Large intestine (tissue), 3 donors: ENCODE measurements around the gene CEP20. TPM values are rescaled to one million over a fixed set of nuclear protein-coding genes. Genes with fewer than 3 reads are reported as not detected.

ENCODE experiments used
- DNase-seq, 2 donors: peaks; one replicate each; pipeline versions ENCODE4 v3.0.0 to v3.0.0-alpha.2; 2013
- H3K27ac ChIP-seq: one replicate; pipeline ENCODE4 v1.5.1; 2013; ENCODE audit warnings: low read length
- H3K27me3 ChIP-seq: 2 replicates; pipeline ENCODE4 v1.6.1; 2013; ENCODE audit warnings: low read length; ENCODE audit not compliant: control insufficient read depth, insufficient read depth
- H3K36me3 ChIP-seq: 2 replicates; pipeline ENCODE4 v1.6.1; 2013; ENCODE audit warnings: low read length; ENCODE audit not compliant: control insufficient read depth, insufficient read depth
- H3K4me1 ChIP-seq: one replicate; pipeline ENCODE4 v1.6.1; 2013; ENCODE audit warnings: low read length; ENCODE audit not compliant: control insufficient read depth, insufficient read depth
- H3K4me3 ChIP-seq: one replicate; pipeline ENCODE4 v1.5.1; 2013; ENCODE audit warnings: low read length
- H3K9me3 ChIP-seq: one replicate; pipeline ENCODE4 v1.6.1; 2013; ENCODE audit warnings: mild to moderate bottlenecking, low read depth, low read length, moderate library complexity; ENCODE audit not compliant: control insufficient read depth
- WGBS: methylation state at CpG from one replicate; pipeline ENCODE4 v1.1.5; 2013; ENCODE audit warnings: low lambda C conversion rate; ENCODE audit not compliant: insufficient coverage; 5-methylcytosine and 5-hydroxymethylcytosine counted together
- polyA plus RNA-seq: library from polyadenylated mRNA; unstranded; fragments of 120-200 nt; gene quantifications from one replicate; pipeline ENCODE4 v1.2.1, GENCODE V29; 2013

CEP20 gene
- polyA plus RNA-seq, 1 donor, result 26.7 TPM

DNA sequence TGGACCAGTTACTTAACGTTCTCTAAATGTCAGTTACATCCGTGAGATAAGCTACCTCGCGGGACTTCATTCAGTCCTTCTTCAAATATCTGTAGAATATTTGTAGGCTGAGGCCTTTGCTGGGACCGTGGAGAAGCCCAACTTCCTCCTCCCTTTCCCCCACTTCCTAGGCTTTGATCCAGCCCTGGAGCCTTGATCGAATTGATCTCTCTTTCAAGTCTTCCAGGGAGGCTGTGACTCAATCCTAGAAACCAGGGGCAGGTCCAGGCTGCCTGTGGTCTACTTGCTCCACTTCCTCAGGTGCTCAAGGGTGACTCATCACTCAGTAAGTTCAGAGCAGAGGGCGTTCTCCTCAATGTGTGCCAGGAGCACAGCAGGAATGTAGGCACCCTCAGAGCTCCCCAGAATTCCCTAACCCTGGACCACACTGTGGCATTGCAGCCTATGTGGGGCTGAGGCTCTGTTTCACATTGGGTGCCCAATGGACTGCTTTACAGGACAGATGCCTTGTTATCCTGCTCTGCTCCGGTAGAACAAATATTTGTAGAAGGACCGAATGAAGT, 11.2 kb upstream of the CEP20 start:
- WGBS, result no CpG with 5 or more reads among the region's 9 CpGs
- no peaks in the 10 kb centered on the region for H3K9me3 ChIP-seq
- no peaks in the 10 kb centered on the region for H3K27me3 ChIP-seq
- H3K36me3 ChIP-seq, result no peaks in the 10 kb centered on the region
- H3K27ac ChIP-seq, result no peak overlapping the region
- no peak overlapping the region for H3K4me3 ChIP-seq
- DNase-seq, result peak; percentile 15 to 30
- H3K4me1 ChIP-seq, result no peaks in the 10 kb centered on the region

DNA sequence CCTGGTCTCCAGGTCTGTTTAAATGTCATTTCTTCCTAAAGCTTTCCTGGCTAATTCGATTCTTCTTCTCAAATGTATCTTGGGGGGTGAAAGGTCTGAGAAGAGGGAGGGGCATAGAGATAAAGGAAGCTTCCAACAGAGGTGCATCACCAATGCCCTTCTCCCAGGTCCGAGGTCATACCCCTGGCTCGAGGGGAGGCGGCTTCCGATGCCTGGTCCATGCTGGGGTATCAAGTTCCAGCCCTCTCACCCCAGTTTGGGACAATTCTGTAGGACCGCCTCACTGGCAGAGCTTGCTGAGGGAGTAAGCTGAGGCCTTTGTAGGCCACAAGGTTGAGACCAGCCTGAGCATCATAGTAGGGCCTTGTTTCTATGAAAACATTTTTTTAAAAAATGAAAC, 10.3 kb upstream of the CEP20 start:
- H3K36me3 ChIP-seq, result no peaks in the 10 kb centered on the region
- H3K9me3 ChIP-seq, result no peaks in the 10 kb centered on the region
- no peak for DNase-seq
- no peak overlapping the region for H3K4me3 ChIP-seq
- no peak overlapping the region for H3K27ac ChIP-seq
- H3K4me1 ChIP-seq, result no peaks in the 10 kb centered on the region
- H3K27me3 ChIP-seq, result no peaks in the 10 kb centered on the region
- no CpG with 5 or more reads among the region's 6 CpGs for WGBS

DNA sequence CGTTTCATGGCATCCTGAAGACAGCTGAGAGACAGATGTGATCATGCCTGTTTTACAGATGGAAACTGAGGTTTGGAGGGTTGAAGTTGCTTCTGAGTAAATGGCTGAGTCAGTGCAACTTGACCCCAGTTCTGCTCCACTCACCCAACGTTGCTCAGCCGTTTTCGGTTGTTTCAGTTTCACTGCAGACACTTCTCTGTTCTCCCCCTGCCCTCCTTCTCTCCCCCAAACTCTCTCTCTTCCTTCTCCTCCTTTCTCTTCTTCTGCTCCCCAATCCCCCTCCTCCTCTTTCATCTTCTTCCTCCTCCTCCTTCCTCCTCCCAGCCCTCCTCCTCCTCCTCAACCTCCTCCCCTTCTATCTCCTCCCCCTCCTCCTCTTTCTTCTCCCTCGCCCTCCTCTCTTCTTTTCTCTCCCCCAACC, 9.4 kb upstream of the CEP20 start:
- WGBS, result 40% methylated on average over 1 of the region's 5 CpGs
- Histone ChIP-seq H3K4me3 (no peak overlapping the region), H3K36me3 (no peaks in the 10 kb centered on the region), H3K27me3 (no peaks in the 10 kb centered on the region), H3K4me1 (no peaks in the 10 kb centered on the region), H3K27ac (no peak overlapping the region), H3K9me3 (no peaks in the 10 kb centered on the region)
- DNase-seq, result no peak

- 100% methylated on average over 1 of the region's 8 CpGs for WGBS
- no peaks in the 10 kb centered on the region for H3K9me3 ChIP-seq
- no peak for DNase-seq
- no peak overlapping the region for H3K27ac ChIP-seq
- no peaks in the 10 kb centered on the region for H3K27me3 ChIP-seq
- H3K4me3 ChIP-seq, result no peak overlapping the region
- H3K36me3 ChIP-seq, result no peaks in the 10 kb centered on the region
- no peaks in the 10 kb centered on the region for H3K4me1 ChIP-seq
Observed at GRCh38 chr16:15897121-15897780, 8.8 kb upstream of the CEP20 start.

GRCh38 chr16:15894571-15895374, 6.4 kb upstream of the CEP20 start:
- no peaks in the 10 kb centered on the region for H3K4me1 ChIP-seq
- no peak for DNase-seq
- no peaks in the 10 kb centered on the region for H3K9me3 ChIP-seq
- H3K27ac ChIP-seq, result no peak overlapping the region
- no peaks in the 10 kb centered on the region for H3K27me3 ChIP-seq
- no CpG with 5 or more reads among the region's 7 CpGs for WGBS
- no peak overlapping the region for H3K4me3 ChIP-seq
- no peaks in the 10 kb centered on the region for H3K36me3 ChIP-seq

GRCh38 chr16:15891508-15891907, 3.1 kb upstream of the CEP20 start:
- no peaks in the 10 kb centered on the region for H3K27me3 ChIP-seq
- WGBS, result 87% methylated on average over 1 of the region's 3 CpGs

DNA sequence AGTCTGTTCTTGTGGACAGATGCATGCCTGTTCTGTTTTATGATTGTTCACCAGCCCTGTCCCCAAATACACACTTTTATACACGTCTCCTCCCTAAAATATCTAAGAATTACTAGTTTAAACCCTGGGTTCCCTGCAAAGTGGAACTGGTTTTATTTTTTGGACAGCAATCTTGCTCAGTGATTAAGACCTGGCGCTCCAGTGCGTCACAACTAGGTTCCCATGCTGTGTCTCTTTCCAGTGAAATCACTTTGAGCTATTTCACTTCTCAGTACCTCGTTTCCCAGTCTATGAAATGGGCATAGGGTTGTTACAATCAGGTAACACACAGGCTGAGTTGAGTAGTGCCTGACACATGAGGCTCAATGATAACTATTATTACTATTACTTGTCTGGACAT, 1.1 kb downstream of the CEP20 start:
- Histone ChIP-seq H3K36me3 (peaks cover 7% of the 10 kb centered on the region), H3K9me3 (no peaks in the 10 kb centered on the region), H3K27me3 (no peaks in the 10 kb centered on the region), H3K27ac (no peak overlapping the region), H3K4me1 (no peaks in the 10 kb centered on the region), H3K4me3 (peak overlapping the region; percentile 86)
- DNase-seq, result no peak
- WGBS, result 86% methylated on average over 1 of the region's 4 CpGs

More at GRCh38 chr16:15891508-15891907, 3.1 kb upstream of the CEP20 start:
- no peaks in the 10 kb centered on the region for H3K4me1 ChIP-seq
- no peaks in the 10 kb centered on the region for H3K9me3 ChIP-seq
- no peaks in the 10 kb centered on the region for H3K36me3 ChIP-seq
- H3K4me3 ChIP-seq, result no peak overlapping the region
- H3K27ac ChIP-seq, result no peak overlapping the region
- no peak for DNase-seq

GRCh38 chr16:15886078-15886477, 2.3 kb downstream of the CEP20 start:
- Histone ChIP-seq H3K27ac (no peak overlapping the region), H3K9me3 (no peaks in the 10 kb centered on the region), H3K4me1 (no peaks in the 10 kb centered on the region), H3K36me3 (peaks cover 16% of the 10 kb centered on the region), H3K4me3 (no peak overlapping the region), H3K27me3 (no peaks in the 10 kb centered on the region)
- 67% methylated on average over 1 of the region's 1 CpG for WGBS
- DNase-seq, result no peak

- WGBS, result no CpG with 5 or more reads among the region's 5 CpGs
- no peak for DNase-seq
- Histone ChIP-seq H3K4me1 (no peaks in the 10 kb centered on the region), H3K4me3 (no peak overlapping the region), H3K36me3 (peaks cover 16% of the 10 kb centered on the region), H3K9me3 (no peaks in the 10 kb centered on the region), H3K27ac (no peak overlapping the region), H3K27me3 (no peaks in the 10 kb centered on the region)
Observed at GRCh38 chr16:15885560-15886001, 2.8 kb downstream of the CEP20 start.

DNA sequence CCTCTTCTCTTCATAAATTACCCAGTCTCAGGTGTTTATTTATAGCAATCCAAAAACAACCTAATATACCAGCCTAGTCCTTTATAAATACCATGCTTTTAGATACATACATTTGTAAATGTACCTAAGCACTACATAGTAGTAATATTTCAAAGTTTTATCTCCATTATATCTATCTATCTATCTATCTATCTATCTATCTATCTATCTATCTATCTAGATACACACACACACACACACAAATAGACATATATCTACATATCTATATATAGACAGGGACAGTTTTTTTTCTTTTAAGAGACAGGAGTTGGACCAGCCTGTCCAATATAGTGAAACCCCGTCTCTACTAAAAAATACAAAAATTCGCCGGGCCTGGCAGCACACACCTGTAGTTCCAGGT, 5.8 kb downstream of the CEP20 start:
- Histone ChIP-seq H3K4me3 (no peak overlapping the region), H3K9me3 (no peaks in the 10 kb centered on the region), H3K27ac (no peak overlapping the region), H3K4me1 (no peaks in the 10 kb centered on the region), H3K36me3 (peaks cover 27% of the 10 kb centered on the region), H3K27me3 (no peaks in the 10 kb centered on the region)
- no peak for DNase-seq
- WGBS, result no CpG with 5 or more reads among the region's 3 CpGs
